ENCODE measurements around the gene NPLOC4.

The NPLOC4 gene

DNA sequence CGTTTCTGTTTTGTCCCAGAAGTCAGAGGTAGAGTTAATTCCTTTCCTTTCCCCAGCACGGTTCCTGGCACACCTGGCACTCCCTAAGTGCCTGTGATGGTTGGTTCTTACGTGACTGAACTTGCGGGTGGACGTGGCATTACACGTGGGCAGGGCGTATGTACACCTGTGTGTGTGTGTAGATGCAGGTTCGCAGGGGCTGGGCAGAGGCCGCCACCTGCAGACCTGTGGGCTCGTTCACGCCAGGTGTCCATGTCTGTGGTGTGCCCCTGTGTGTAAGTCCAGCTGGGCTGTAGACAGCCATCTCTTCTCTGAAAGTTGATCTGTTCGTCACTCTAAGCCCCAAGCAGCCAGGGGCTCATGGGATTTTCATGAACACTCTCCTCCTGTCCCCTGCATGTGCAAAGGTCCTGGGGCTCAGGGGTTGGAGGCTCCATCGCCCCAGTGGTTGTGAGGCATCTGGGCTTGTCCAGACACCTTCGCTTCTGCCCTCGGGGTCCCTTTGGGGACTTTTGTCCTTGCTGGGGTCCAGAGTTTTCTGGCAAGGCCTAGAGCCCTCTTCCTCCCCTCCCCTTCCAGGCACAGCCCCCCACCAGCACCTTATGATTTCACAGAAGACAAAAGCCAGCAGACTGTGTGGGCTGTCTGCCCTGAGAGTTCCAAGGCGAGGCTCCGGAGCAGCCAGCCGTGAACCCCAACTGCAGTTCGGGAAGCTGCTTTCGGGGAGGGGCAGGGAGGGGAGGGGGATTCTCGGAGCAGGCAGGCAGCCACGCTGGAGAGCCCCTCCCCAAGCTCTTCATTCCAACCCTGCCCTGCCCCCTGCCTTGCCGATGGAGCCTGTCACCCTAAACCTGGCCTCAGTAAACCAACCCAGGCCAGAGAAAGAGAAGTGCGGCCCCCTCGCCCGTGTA is 114.2 kb downstream of the NPLOC4 start:
- Histone ChIP-seq H3K4me1 (ENCODE audit: control insufficient read depth in 1 of 2, insufficient read depth in 2 of 2, low read length in 2 of 2) (peaks cover 16 to 23% of the 10 kb centered on the region in 2 donors), H3K9me3 (ENCODE audit: control insufficient read depth in 1 of 2, low read length in 2 of 2) (no peaks in the 10 kb centered on the region), H3K27me3 (ENCODE audit: control insufficient read depth in 1 of 2, insufficient read depth in 2 of 2, low read length in 2 of 2) (peaks cover 36 to 37% of the 10 kb centered on the region in 2 donors), H3K9ac (ENCODE audit: low read depth in 1 of 2, low read length in 2 of 2) (no peak overlapping the region), H3K27ac (ENCODE audit: low read depth, low read length) (no peak overlapping the region), H3K36me3 (ENCODE audit: control insufficient read depth in 1 of 2, insufficient read depth in 2 of 2, low read length in 2 of 2) (no peaks in the 10 kb centered on the region), H3K4me3 (ENCODE audit: low read depth in 1 of 2, low read length in 2 of 2) (no peak overlapping the region)

DNA sequence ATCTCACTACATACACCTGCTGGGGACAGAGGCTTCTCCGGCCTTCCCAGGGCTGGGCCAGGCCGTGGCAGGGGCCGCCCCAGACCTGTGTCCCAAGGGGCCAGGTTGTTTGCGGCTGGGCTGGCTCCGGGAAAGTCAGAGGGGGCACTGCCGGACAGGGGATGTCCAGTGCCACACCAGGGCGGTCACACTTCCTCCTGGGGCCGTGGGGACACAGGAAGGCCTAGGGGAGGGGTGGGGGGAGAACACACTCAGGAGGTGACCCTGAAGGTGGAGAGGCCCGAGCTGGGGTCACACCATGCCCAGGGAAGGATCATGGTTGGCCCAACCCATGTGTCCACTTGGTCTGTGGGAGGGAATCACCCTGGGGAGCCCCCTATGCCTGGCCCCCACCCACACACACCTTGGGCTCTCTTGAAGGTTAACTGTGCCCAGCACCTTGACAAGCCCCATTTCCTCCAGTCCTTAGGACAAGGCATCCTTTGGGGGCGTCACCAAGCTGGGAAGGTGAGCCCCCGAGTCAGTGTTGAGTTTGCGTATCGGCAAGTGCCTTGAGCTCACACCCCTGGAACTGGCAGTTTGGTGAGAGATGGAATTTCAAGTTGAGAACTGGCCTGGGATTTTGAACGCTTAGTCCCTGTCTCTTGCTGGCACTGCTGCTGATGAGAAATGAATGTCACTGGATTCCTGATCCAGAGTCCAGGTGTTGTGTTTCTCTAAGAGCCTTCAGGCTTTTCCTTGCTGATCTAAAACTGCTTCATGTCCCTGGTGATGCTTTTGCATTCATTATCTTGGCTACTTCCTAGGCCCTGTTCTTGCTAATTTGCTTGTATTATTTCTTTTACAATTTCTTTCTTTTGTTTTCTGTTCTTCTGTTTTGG is 116.7 kb downstream of the NPLOC4 start:
- Histone ChIP-seq H3K36me3 (ENCODE audit: control insufficient read depth in 1 of 2, insufficient read depth in 2 of 2, low read length in 2 of 2) (no peaks in the 10 kb centered on the region), H3K4me1 (ENCODE audit: control insufficient read depth in 1 of 2, insufficient read depth in 2 of 2, low read length in 2 of 2) (peaks cover 27 to 40% of the 10 kb centered on the region in 2 donors), H3K4me3 (ENCODE audit: low read depth in 1 of 2, low read length in 2 of 2) (peak overlapping the region in 1 of 2 donors; percentile 59), H3K27me3 (ENCODE audit: control insufficient read depth in 1 of 2, insufficient read depth in 2 of 2, low read length in 2 of 2) (peaks cover 16% of the 10 kb centered on the region in 2 donors), H3K9me3 (ENCODE audit: control insufficient read depth in 1 of 2, low read length in 2 of 2) (no peaks in the 10 kb centered on the region), H3K9ac (ENCODE audit: low read depth in 1 of 2, low read length in 2 of 2) (peak overlapping the region; percentile 57 to 60), H3K27ac (ENCODE audit: low read depth, low read length) (no peak overlapping the region)

- no peaks in the 10 kb centered on the region for H3K36me3 ChIP-seq (ENCODE audit: control insufficient read depth in 1 of 2, insufficient read depth in 2 of 2, low read length in 2 of 2)
- H3K4me3 ChIP-seq (ENCODE audit: low read depth in 1 of 2, low read length in 2 of 2), result peak overlapping the region; percentile 59 to 67
- H3K4me1 ChIP-seq (ENCODE audit: control insufficient read depth in 1 of 2, insufficient read depth in 2 of 2, low read length in 2 of 2), result peaks cover 28 to 40% of the 10 kb centered on the region in 2 donors
- H3K9me3 ChIP-seq (ENCODE audit: control insufficient read depth in 1 of 2, low read length in 2 of 2), result no peaks in the 10 kb centered on the region
- peak overlapping the region; percentile 44 for H3K27ac ChIP-seq (ENCODE audit: low read depth, low read length)
- peak overlapping the region; percentile 57 to 60 for H3K9ac ChIP-seq (ENCODE audit: low read depth in 1 of 2, low read length in 2 of 2)
- H3K27me3 ChIP-seq (ENCODE audit: control insufficient read depth in 1 of 2, insufficient read depth in 2 of 2, low read length in 2 of 2), result peaks cover 10 to 13% of the 10 kb centered on the region in 2 donors
These were observed 117.5 kb downstream of the NPLOC4 start for GRCh38 chr17:81519284-81520020.

DNA sequence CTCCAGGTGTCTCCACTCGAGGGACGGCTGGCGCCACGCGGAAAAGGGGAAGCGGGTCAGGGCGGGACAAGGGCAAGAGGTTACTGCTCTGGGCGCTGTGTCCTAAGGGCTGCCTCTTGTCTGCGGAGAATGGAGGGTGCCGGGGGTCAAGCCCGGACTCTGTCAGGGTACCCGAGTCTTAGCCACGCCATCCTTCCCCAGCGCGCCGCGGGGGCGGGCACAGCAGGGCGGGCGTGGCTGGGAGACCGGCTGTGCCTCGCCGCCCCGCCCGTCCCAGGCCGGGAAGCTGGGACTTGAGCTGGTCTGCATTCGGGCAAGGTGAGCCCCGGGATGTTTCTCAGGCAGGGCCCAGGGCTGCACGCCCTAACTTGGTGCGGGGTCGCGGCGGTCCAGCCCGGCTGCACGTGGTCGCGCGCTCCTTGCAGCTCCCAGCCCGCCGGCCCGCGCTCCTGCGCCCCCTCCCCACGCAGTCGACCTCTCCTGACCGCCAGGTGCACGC is 118.1 kb downstream of the NPLOC4 start:
- peak overlapping the region; percentile 44 for H3K27ac ChIP-seq (ENCODE audit: low read depth, low read length)
- no peaks in the 10 kb centered on the region for H3K36me3 ChIP-seq (ENCODE audit: control insufficient read depth in 1 of 2, insufficient read depth in 2 of 2, low read length in 2 of 2)
- peak overlapping the region; percentile 59 to 67 for H3K4me3 ChIP-seq (ENCODE audit: low read depth in 1 of 2, low read length in 2 of 2)
- peaks cover 4 to 7% of the 10 kb centered on the region in 2 donors for H3K27me3 ChIP-seq (ENCODE audit: control insufficient read depth in 1 of 2, insufficient read depth in 2 of 2, low read length in 2 of 2)
- H3K9me3 ChIP-seq (ENCODE audit: control insufficient read depth in 1 of 2, low read length in 2 of 2), result no peaks in the 10 kb centered on the region
- peaks cover 28 to 40% of the 10 kb centered on the region in 2 donors for H3K4me1 ChIP-seq (ENCODE audit: control insufficient read depth in 1 of 2, insufficient read depth in 2 of 2, low read length in 2 of 2)
- peak overlapping the region; percentile 57 to 60 for H3K9ac ChIP-seq (ENCODE audit: low read depth in 1 of 2, low read length in 2 of 2)

GRCh38 chr17:81518113-81518784 is 118.7 kb downstream of the NPLOC4 start:
- H3K9ac ChIP-seq (ENCODE audit: low read depth in 1 of 2, low read length in 2 of 2), result peak overlapping the region; percentile 57 to 60
- H3K4me3 ChIP-seq (ENCODE audit: low read depth in 1 of 2, low read length in 2 of 2), result peak overlapping the region; percentile 59 to 67
- H3K27ac ChIP-seq (ENCODE audit: low read depth, low read length), result no peak overlapping the region
- peaks cover 0 to under 1% of the 10 kb centered on the region in 2 donors for H3K27me3 ChIP-seq (ENCODE audit: control insufficient read depth in 1 of 2, insufficient read depth in 2 of 2, low read length in 2 of 2)
- no peaks in the 10 kb centered on the region for H3K36me3 ChIP-seq (ENCODE audit: control insufficient read depth in 1 of 2, insufficient read depth in 2 of 2, low read length in 2 of 2)
- peaks cover 28 to 40% of the 10 kb centered on the region in 2 donors for H3K4me1 ChIP-seq (ENCODE audit: control insufficient read depth in 1 of 2, insufficient read depth in 2 of 2, low read length in 2 of 2)
- H3K9me3 ChIP-seq (ENCODE audit: control insufficient read depth in 1 of 2, low read length in 2 of 2), result no peaks in the 10 kb centered on the region

GRCh38 chr17:81517339-81518112 is 119.4 kb downstream of the NPLOC4 start:
- Histone ChIP-seq H3K27ac (ENCODE audit: low read depth, low read length) (no peak overlapping the region), H3K27me3 (ENCODE audit: control insufficient read depth in 1 of 2, insufficient read depth in 2 of 2, low read length in 2 of 2) (no peaks in the 10 kb centered on the region), H3K36me3 (ENCODE audit: control insufficient read depth in 1 of 2, insufficient read depth in 2 of 2, low read length in 2 of 2) (no peaks in the 10 kb centered on the region), H3K4me1 (ENCODE audit: control insufficient read depth in 1 of 2, insufficient read depth in 2 of 2, low read length in 2 of 2) (peaks cover 28 to 40% of the 10 kb centered on the region in 2 donors), H3K4me3 (ENCODE audit: low read depth in 1 of 2, low read length in 2 of 2) (no peak overlapping the region), H3K9ac (ENCODE audit: low read depth in 1 of 2, low read length in 2 of 2) (no peak overlapping the region), H3K9me3 (ENCODE audit: control insufficient read depth in 1 of 2, low read length in 2 of 2) (no peaks in the 10 kb centered on the region)

- H3K9me3 ChIP-seq (ENCODE audit: control insufficient read depth in 1 of 2, low read length in 2 of 2), result no peaks in the 10 kb centered on the region
- no peak overlapping the region for H3K4me3 ChIP-seq (ENCODE audit: low read depth in 1 of 2, low read length in 2 of 2)
- no peak overlapping the region for H3K27ac ChIP-seq (ENCODE audit: low read depth, low read length)
- no peak overlapping the region for H3K9ac ChIP-seq (ENCODE audit: low read depth in 1 of 2, low read length in 2 of 2)
- H3K4me1 ChIP-seq (ENCODE audit: control insufficient read depth in 1 of 2, insufficient read depth in 2 of 2, low read length in 2 of 2), result peaks cover 28 to 40% of the 10 kb centered on the region in 2 donors
- H3K36me3 ChIP-seq (ENCODE audit: control insufficient read depth in 1 of 2, insufficient read depth in 2 of 2, low read length in 2 of 2), result peaks cover 0 to 2% of the 10 kb centered on the region in 2 donors
- no peaks in the 10 kb centered on the region for H3K27me3 ChIP-seq (ENCODE audit: control insufficient read depth in 1 of 2, insufficient read depth in 2 of 2, low read length in 2 of 2)
These were observed 119.9 kb downstream of the NPLOC4 start for GRCh38 chr17:81517009-81517338.

- peaks cover 28 to 42% of the 10 kb centered on the region in 2 donors for H3K4me1 ChIP-seq (ENCODE audit: control insufficient read depth in 1 of 2, insufficient read depth in 2 of 2, low read length in 2 of 2)
- no peak overlapping the region for H3K4me3 ChIP-seq (ENCODE audit: low read depth in 1 of 2, low read length in 2 of 2)
- H3K27me3 ChIP-seq (ENCODE audit: control insufficient read depth in 1 of 2, insufficient read depth in 2 of 2, low read length in 2 of 2), result no peaks in the 10 kb centered on the region
- peaks cover 4 to 7% of the 10 kb centered on the region in 2 donors for H3K36me3 ChIP-seq (ENCODE audit: control insufficient read depth in 1 of 2, insufficient read depth in 2 of 2, low read length in 2 of 2)
- H3K9ac ChIP-seq (ENCODE audit: low read depth in 1 of 2, low read length in 2 of 2), result no peak overlapping the region
- H3K27ac ChIP-seq (ENCODE audit: low read depth, low read length), result no peak overlapping the region
- H3K9me3 ChIP-seq (ENCODE audit: control insufficient read depth in 1 of 2, low read length in 2 of 2), result no peaks in the 10 kb centered on the region
These were observed 120.5 kb downstream of the NPLOC4 start for GRCh38 chr17:81516439-81516838.
